Psoas muscle (tissue), 8 donors: ENCODE measurements around the gene ASTN2. TPM values are rescaled to one million over a fixed set of nuclear protein-coding genes. Genes with fewer than 3 reads are reported as not detected.

Experiments
- ATAC-seq, 4 donors: fragments of 200-7000 bp; cut with Tn5 transposase; one replicate each; pipeline ENCODE4 v1.9.1; 2020; ENCODE audit warnings: moderate library complexity in 3 of 4, mild to moderate bottlenecking in 2 of 4
- DNase-seq, 2 donors: peaks; one replicate each; pipeline ENCODE4 v3.0.0-alpha.2; 2020
- H3K27ac ChIP-seq: fragments of 200-600 bp; one replicate; pipeline ENCODE4 v1.8.0; 2022
- H3K27me3 ChIP-seq, 3 donors: fragments of 200-600 bp in 1 of 3; one replicate each; pipeline versions ENCODE4 v1.6.1 to v1.8.0; 2013 to 2022; ENCODE audit warnings: low read length in 2 of 3, mild to moderate bottlenecking in 2 of 3, moderate library complexity in 1 of 3; ENCODE audit not compliant: insufficient read depth in 3 of 3
- H3K36me3 ChIP-seq, 2 donors: fragments of 200-600 bp in 1 of 2; one replicate each; pipeline versions ENCODE4 v1.6.1 to v1.8.0; 2013 to 2022; ENCODE audit warnings: low read depth in 1 of 2, mild to moderate bottlenecking in 1 of 2, moderate library complexity in 1 of 2; ENCODE audit not compliant: insufficient read depth in 1 of 2
- H3K4me1 ChIP-seq: fragments of 200-600 bp; one replicate; pipeline ENCODE4 v1.8.0; 2022
- H3K4me3 ChIP-seq: fragments of 200-600 bp; one replicate; pipeline ENCODE4 v1.8.0; 2022; ENCODE audit warnings: mild to moderate bottlenecking
- H3K9me3 ChIP-seq: fragments of 200-600 bp; one replicate; pipeline ENCODE4 v1.8.0; 2022
- WGBS, 3 donors: extraction: QIAGEN DNeasy Blood & Tissue Kit; methylation state at CpG; one replicate each; pipeline versions ENCODE4 v1.1.6 to v1.1.7; 2013; 5-methylcytosine and 5-hydroxymethylcytosine counted together
- intact Hi-C, 2 donors: fragments of 100-400 bp; cut with DNase I; formaldehyde crosslinking; loops; one replicate each; pipeline versions ENCODE4 v1.11.0 to v1.14.2; 2022
- polyA plus RNA-seq, 3 donors: library from polyadenylated mRNA; stranded (reverse); fragments of 200-250 nt; gene quantifications; one replicate each; pipeline ENCODE4 v1.2.3, GENCODE V29; 2013
- total RNA-seq, 4 donors: library from RNA; stranded (reverse); fragmentation: NEBNext Ultra II Directional in 2 of 4; extraction: Animal tissue kit (Norgen Biotek cat#: 25700) in 2 of 4; gene quantifications; one replicate each; pipeline versions ENCODE4 v1.2.1 to v1.2.4, GENCODE V29; 2021 to 2023
- TF ChIP-seq, protein P1 (sequence below): fragments of 200-600 bp; IDR thresholded peaks from one replicate; pipeline ENCODE4 v1.8.0; 2022; ENCODE audit warnings: antibody characterized with exemption
- donor health status: healthy with polysubstance abuse.
- donor health status: DM: no; HTN: no; CAD: no; lungs with moderate emphysema.
- donor health status: Bipolar disorder and iron deficiency.
- donor health status: healthy.
- donor health status: DM: yes; HTN: yes; CAD: no.
- donor health status: DM: no; HTN: no; CAD: no.
- donor health status: DM: no; HTN: no; CAD: no.
- donor health status: DM: yes; HTN: yes; CAD: no.

The ASTN2 gene
- total and polyA plus RNA-seq, 7 donors = 2.0 to 10.3 (median 3.3) TPM

DNA sequence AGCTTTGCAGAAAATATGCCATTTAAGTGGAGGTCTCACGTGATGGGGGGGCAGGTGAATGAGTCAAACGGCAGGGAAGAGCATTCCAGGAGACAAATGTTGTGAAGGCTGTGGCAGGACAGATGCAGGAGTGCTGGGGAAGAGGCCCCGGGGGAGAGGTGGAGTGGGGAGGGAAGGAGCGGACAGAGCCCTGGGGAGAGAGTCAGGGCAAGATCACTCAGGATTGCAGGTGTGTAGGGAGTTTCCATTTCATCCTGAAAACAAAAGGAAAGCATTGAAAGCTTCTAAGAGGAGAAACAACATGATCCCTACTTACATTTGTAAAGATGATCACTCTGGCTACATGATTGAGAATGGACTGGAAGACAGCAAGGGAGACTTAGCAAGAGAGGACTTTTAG, 323.3 kb downstream of the ASTN2 start:
- Histone ChIP-seq H3K9me3 (no peaks in the 10 kb centered on the region), H3K36me3 (no peaks in the 10 kb centered on the region), H3K4me1 (no peaks in the 10 kb centered on the region), H3K27ac (no peak overlapping the region), H3K27me3 (no peaks in the 10 kb centered on the region), H3K4me3 (no peak overlapping the region)
- DNase-seq (no peak), ATAC-seq (no peak)
- TF ChIP-seq, protein P1, sequence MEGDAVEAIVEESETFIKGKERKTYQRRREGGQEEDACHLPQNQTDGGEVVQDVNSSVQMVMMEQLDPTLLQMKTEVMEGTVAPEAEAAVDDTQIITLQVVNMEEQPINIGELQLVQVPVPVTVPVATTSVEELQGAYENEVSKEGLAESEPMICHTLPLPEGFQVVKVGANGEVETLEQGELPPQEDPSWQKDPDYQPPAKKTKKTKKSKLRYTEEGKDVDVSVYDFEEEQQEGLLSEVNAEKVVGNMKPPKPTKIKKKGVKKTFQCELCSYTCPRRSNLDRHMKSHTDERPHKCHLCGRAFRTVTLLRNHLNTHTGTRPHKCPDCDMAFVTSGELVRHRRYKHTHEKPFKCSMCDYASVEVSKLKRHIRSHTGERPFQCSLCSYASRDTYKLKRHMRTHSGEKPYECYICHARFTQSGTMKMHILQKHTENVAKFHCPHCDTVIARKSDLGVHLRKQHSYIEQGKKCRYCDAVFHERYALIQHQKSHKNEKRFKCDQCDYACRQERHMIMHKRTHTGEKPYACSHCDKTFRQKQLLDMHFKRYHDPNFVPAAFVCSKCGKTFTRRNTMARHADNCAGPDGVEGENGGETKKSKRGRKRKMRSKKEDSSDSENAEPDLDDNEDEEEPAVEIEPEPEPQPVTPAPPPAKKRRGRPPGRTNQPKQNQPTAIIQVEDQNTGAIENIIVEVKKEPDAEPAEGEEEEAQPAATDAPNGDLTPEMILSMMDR = no peak
- intact Hi-C loops = no loop called here
- WGBS, 3 donors = 34 to 49% (median 41%) methylated on average over 4 of the region's 4 CpGs

DNA sequence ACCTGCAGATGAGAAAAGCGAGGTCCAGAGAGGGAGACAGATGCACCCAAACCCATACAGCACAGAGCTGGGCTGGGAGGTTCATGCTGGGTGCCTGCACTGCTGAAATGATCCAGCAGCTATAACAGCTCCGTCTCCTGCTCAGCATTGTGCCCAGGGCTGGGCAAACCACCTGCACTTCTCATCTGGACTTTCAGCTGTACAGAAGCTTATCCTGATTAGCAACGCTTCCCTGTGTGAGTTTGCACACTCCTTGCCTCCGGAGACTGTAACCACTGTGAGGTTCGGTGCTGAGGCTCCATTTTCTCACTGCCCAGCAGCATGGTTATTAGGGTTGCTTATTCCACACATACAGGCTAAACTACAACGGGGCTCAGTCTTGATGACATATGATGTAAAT, 326.1 kb downstream of the ASTN2 start:
- no peak overlapping the region for H3K4me3 ChIP-seq
- TF ChIP-seq, protein P1 = no peak
- no peak overlapping the region for H3K27ac ChIP-seq
- intact Hi-C loops = no loop called here
- no peaks in the 10 kb centered on the region for H3K9me3 ChIP-seq
- no peaks in the 10 kb centered on the region for H3K4me1 ChIP-seq
- DNase-seq (no peak), ATAC-seq (no peak)
- no peaks in the 10 kb centered on the region for H3K27me3 ChIP-seq
- no peaks in the 10 kb centered on the region for H3K36me3 ChIP-seq
- WGBS, 3 donors = 33 to 44% (median 36%) methylated on average over 6 of the region's 6 CpGs

DNA sequence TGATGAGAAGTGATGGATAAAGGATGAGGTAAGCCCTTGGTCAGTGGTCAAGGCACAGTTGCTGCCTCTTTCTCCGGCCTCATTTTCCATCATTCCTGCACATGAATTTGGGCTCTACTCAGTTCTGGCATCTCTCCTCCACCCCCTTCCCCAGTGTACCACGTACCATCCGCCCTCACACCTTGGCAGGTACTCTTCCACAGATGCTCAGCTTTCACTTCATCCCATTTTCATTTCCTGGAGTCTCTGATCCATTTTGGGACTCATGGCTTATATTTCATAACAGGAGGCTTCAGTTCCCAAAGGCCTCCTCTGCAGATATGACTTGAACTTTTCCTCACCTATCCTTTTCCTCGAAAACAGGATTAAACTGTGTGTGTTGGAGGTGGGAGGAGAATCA, 326.7 kb downstream of the ASTN2 start:
- no peaks in the 10 kb centered on the region for H3K27me3 ChIP-seq
- TF ChIP-seq, protein P1 = no peak
- H3K4me3 ChIP-seq = no peak overlapping the region
- no peaks in the 10 kb centered on the region for H3K36me3 ChIP-seq
- no peak for ATAC-seq
- no peaks in the 10 kb centered on the region for H3K9me3 ChIP-seq
- intact Hi-C loops = no loop called here
- H3K4me1 ChIP-seq = no peaks in the 10 kb centered on the region
- WGBS, 3 donors = 52 to 66% (median 55%) methylated on average over 4 of the region's 4 CpGs
- no peak overlapping the region for H3K27ac ChIP-seq
- DNase-seq = no peak

DNA sequence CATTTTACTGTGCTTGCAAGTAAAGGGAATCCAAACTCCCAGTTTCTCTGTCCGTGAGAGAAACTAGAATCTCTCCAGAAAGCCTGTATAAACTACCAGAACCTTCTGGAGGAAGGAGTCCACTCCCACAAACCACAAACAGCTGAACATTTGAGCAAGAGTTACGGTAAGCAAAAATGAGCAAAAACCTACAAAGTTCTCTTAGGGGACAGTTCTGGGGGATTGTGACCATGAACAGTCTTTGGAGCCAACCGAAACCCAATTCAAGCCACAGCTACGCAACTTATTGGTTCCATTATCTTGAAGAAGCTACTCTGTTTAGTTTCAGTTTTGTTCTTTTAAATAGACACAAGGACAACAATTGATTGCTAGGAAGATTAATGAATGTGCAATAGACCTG, 330.6 kb downstream of the ASTN2 start:
- Histone ChIP-seq H3K9me3 (no peaks in the 10 kb centered on the region), H3K27ac (no peak overlapping the region), H3K36me3 (no peaks in the 10 kb centered on the region), H3K4me1 (no peaks in the 10 kb centered on the region), H3K4me3 (no peak overlapping the region), H3K27me3 (no peaks in the 10 kb centered on the region)
- TF ChIP-seq, protein P1 = no peak
- intact Hi-C loops = no loop called here
- ATAC-seq (no peak), DNase-seq (no peak)
- WGBS, 3 donors = 83 to 87% (median 86%) methylated on average over 4 of the region's 4 CpGs

DNA sequence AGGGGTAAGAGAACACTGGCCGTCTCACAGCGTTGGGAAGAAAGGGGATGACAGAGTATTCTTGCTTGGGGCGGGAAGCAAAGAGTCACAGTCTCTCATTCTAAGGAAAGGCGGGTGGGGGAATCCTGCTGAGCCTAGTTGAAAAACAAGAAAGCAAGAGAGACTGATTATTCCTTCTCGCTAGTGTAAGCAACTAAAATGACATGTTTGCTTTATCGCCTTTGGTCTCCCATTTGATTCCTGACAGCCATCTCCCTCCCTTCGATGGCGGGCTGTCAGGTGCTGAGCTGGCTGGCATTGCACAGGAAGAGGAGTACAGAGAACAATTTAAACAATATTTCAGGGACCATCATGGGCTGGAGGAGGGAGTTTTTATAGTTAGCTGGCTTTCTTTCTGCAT, 331.3 kb downstream of the ASTN2 start:
- TF ChIP-seq, protein P1 = no peak
- ATAC-seq (no peak), DNase-seq (no peak)
- Histone ChIP-seq H3K27me3 (no peaks in the 10 kb centered on the region), H3K27ac (no peak overlapping the region), H3K4me1 (no peaks in the 10 kb centered on the region), H3K36me3 (no peaks in the 10 kb centered on the region), H3K4me3 (no peak overlapping the region), H3K9me3 (no peaks in the 10 kb centered on the region)
- intact Hi-C loops = no loop called here
- WGBS, 3 donors = 64 to 75% (median 71%) methylated on average over 8 of the region's 8 CpGs
